ENCODE results near the gene KIAA1958.

DNA sequence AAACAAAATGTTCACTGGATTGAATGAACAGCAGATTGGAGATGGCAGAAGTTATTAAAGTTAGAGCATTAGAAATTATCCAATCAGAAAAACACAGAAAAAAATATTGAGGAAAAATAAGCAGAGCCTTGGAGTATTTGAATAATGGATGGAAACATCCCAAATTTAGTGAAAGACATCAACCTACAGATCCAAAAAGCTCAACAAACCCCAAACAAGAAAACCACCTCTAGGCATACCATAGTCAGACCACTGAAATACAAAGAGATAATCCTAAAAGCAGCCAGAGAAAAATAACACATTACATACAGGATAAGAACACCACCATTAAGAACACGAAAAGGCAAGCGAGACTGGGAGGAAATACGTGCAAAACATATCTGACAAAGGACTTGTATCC lies 226.1 kb downstream of the KIAA1958 start:
- TF ChIP-seq, protein P1, sequence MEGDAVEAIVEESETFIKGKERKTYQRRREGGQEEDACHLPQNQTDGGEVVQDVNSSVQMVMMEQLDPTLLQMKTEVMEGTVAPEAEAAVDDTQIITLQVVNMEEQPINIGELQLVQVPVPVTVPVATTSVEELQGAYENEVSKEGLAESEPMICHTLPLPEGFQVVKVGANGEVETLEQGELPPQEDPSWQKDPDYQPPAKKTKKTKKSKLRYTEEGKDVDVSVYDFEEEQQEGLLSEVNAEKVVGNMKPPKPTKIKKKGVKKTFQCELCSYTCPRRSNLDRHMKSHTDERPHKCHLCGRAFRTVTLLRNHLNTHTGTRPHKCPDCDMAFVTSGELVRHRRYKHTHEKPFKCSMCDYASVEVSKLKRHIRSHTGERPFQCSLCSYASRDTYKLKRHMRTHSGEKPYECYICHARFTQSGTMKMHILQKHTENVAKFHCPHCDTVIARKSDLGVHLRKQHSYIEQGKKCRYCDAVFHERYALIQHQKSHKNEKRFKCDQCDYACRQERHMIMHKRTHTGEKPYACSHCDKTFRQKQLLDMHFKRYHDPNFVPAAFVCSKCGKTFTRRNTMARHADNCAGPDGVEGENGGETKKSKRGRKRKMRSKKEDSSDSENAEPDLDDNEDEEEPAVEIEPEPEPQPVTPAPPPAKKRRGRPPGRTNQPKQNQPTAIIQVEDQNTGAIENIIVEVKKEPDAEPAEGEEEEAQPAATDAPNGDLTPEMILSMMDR (IDR thresholded peaks at IDR 0.05; ENCODE audit: insufficient read depth, low read length): no peak
- TF ChIP-seq, protein P2, sequence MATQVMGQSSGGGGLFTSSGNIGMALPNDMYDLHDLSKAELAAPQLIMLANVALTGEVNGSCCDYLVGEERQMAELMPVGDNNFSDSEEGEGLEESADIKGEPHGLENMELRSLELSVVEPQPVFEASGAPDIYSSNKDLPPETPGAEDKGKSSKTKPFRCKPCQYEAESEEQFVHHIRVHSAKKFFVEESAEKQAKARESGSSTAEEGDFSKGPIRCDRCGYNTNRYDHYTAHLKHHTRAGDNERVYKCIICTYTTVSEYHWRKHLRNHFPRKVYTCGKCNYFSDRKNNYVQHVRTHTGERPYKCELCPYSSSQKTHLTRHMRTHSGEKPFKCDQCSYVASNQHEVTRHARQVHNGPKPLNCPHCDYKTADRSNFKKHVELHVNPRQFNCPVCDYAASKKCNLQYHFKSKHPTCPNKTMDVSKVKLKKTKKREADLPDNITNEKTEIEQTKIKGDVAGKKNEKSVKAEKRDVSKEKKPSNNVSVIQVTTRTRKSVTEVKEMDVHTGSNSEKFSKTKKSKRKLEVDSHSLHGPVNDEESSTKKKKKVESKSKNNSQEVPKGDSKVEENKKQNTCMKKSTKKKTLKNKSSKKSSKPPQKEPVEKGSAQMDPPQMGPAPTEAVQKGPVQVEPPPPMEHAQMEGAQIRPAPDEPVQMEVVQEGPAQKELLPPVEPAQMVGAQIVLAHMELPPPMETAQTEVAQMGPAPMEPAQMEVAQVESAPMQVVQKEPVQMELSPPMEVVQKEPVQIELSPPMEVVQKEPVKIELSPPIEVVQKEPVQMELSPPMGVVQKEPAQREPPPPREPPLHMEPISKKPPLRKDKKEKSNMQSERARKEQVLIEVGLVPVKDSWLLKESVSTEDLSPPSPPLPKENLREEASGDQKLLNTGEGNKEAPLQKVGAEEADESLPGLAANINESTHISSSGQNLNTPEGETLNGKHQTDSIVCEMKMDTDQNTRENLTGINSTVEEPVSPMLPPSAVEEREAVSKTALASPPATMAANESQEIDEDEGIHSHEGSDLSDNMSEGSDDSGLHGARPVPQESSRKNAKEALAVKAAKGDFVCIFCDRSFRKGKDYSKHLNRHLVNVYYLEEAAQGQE (IDR thresholded peaks at IDR 0.05; ENCODE audit: insufficient replicate concordance, low read depth): no peak
- TF ChIP-seq GABPA (IDR thresholded peaks at IDR 0.05; ENCODE audit: low read depth) (no peak), SPI1 (IDR thresholded peaks at IDR 0.05; ENCODE audit: borderline replicate concordance, low read depth) (no peak), POLR2AphosphoS5 (IDR thresholded peaks at IDR 0.05; ENCODE audit: low read depth) (no peak)

Data from HL-60 (cell line).